VCaP (cell line): ENCODE data around the gene OSTF1.

ENCODE experiments used
- H3K27ac ChIP-seq: fragments of 450-650 bp; 2 replicates; pipeline ENCODE4 v1.5.1; 2017
- TF ChIP-seq, protein P1 (sequence below): fragments of 450-650 bp; conservative IDR thresholded peaks from 2 replicates; pipeline ENCODE4 v1.5.1; 2017; ENCODE audit warnings: mild to moderate bottlenecking, moderate library complexity

OSTF1 gene

DNA sequence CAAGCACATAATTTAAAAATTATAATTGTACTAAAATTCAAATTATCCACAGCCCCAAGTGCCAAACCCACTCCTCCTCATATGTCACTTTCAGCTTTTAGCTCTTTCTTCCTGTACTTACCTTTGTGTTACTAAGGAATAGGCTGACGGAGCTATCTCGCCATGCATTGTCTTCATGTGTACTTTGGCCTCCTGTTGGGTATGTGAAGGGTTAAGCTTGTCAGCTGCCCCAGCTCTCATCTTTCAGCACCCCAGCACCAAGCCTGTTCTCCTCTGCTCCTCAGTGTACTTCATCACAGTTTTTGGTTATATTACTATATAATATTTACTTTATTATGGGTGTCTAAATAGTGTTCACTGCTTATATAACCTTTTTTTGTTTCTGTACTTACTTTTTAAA lies 46.2 kb downstream of the OSTF1 start:
- TF ChIP-seq, protein P1, sequence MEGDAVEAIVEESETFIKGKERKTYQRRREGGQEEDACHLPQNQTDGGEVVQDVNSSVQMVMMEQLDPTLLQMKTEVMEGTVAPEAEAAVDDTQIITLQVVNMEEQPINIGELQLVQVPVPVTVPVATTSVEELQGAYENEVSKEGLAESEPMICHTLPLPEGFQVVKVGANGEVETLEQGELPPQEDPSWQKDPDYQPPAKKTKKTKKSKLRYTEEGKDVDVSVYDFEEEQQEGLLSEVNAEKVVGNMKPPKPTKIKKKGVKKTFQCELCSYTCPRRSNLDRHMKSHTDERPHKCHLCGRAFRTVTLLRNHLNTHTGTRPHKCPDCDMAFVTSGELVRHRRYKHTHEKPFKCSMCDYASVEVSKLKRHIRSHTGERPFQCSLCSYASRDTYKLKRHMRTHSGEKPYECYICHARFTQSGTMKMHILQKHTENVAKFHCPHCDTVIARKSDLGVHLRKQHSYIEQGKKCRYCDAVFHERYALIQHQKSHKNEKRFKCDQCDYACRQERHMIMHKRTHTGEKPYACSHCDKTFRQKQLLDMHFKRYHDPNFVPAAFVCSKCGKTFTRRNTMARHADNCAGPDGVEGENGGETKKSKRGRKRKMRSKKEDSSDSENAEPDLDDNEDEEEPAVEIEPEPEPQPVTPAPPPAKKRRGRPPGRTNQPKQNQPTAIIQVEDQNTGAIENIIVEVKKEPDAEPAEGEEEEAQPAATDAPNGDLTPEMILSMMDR: no peak

DNA sequence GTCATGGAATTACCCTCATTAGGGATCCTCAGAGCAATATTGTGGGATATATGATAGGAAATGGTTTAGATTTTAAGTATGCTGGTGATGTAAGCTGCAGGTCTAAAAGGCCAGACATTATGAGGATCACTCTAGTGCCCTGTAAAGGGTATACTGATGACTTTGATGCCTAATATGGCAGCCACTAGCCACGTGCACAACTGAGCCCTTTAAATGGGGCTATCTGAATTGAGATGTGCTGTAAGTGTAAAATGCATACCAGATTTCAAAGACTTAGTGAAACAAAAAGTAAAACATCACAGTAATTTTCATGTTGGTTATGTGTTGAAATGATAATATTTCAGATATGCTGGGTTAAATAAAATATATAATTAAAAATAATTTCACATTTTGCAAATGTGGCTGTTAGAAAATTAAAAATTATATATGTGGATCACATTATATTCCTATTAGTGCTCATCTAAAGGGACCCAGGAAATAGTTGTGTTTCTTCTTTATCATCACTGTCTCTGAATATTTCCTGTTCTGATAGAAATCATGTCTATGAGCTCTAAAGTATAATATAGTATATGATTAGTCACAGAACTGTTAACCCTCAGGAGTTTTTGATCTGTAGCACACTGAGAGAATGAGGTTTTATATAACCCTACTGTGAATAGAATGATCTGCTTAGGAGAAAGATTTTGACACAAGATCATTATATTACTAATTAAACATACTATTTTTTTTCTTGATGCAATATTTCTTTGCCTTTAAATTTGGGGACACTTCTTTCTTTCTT lies 50.1 kb downstream of the OSTF1 start:
- TF ChIP-seq, protein P1: no peak
- no peak overlapping the region for H3K27ac ChIP-seq

More for the DNA sequence above, 46.2 kb downstream of the OSTF1 start:
- no peak overlapping the region for H3K27ac ChIP-seq

DNA sequence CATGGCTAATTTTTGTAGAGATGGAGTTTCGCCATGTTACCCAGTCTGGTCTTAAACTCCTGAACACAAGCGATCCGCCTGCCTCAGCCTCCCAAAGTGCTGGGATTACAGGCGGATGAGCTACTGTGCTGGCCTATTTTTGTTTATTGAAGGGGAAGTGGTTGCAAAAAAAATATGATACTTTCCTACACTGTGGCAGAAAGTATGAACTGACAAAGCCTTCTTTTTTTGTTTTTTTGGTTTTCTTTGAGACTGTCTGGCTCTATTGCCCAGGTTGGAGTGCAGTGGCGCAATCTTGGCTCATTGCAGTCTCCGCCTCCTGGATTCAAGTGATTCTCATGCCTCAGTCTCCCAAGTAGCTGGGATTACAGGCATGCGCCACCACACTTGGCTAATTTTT lies 50.9 kb downstream of the OSTF1 start:
- TF ChIP-seq, protein P1: no peak

DNA sequence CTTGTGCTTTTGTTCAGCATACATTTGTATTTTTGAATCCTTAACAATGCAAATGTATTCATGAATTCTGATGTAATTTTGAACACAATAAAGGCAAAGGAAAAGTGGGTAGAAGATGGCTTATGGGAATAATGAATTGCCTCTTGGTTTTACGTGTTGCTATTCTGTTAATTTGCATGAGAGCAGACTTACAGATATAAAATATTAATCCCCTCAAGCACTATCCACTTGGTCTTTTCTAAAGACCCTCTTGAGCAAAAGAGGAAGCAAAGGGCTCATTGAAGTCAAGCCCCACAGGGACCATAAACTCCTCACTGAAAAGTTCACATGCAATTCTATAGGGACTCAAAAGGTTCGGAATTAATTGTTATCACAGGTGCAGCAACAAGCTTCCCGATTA lies 51.9 kb downstream of the OSTF1 start:
- TF ChIP-seq, protein P1: no peak
- H3K27ac ChIP-seq: no peak overlapping the region

More for the DNA sequence above, 50.9 kb downstream of the OSTF1 start:
- no peak overlapping the region for H3K27ac ChIP-seq

DNA sequence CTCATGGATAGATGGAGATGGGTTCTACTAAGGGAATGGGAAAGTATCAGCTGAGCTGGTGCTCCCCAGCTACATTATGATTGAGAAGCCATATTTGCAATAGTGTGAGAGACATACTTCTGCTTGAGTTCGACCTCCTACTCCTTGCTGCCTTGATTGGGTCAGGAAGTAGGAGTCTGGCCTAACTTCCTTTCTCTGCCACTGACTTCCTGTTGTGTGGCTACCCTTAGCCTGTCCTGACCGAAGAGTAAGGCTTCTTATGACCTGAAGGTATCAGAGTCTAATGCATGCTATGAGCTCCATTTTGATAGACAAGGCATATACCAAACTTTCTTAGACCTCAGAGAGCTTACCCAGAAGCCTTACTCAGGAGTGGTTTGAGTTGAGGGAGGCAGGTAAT lies 53.9 kb downstream of the OSTF1 start:
- H3K27ac ChIP-seq: no peak overlapping the region
- TF ChIP-seq, protein P1: no peak

DNA sequence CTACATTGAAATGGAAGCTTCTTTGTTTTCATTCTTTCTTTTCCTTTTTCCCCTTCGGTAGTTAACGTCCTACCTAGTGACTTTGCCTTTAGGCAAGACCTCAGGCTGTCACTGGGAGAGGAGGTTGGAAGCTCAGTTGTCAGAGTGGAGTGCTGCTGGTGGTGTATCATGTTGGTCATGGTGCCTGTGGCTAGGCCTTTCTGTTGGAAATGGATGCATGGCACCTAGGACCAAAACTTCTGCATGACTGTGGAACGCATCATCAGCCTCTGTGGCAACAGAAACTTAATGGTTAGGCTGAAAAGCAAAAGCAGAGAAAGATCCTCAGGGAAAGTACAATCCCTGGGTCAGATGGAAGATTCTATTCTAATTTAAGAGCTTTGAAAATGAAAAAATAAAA lies 57.9 kb downstream of the OSTF1 start:
- no peak overlapping the region for H3K27ac ChIP-seq
- TF ChIP-seq, protein P1: no peak

DNA sequence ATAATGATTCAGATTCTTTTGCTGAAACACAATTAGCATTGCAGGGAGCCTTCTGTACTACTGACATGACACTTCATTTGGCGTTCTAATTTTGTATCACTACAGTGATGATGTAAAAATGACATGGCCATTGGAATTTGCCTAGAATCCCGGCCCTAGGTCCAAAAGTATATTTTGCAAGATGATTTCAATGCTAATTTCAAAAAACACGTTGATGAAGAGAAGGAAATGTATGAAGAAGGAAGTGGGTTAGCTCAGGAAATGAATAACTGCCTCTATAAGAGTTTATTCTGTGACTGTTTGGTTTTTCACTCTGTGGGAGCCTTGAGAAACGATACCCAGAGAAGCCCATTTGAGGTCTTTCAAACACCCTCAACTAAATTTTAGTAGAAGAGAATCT lies 59.3 kb downstream of the OSTF1 start:
- H3K27ac ChIP-seq: no peak overlapping the region
- TF ChIP-seq, protein P1: no peak
